ENCODE data around the gene GEMIN4.
"Not testable (repeated sequence)": the region's sequence is repeated elsewhere in the genome, so short reads cannot be mapped to it uniquely, and the experiment has no call there.

GEMIN4 gene

DNA sequence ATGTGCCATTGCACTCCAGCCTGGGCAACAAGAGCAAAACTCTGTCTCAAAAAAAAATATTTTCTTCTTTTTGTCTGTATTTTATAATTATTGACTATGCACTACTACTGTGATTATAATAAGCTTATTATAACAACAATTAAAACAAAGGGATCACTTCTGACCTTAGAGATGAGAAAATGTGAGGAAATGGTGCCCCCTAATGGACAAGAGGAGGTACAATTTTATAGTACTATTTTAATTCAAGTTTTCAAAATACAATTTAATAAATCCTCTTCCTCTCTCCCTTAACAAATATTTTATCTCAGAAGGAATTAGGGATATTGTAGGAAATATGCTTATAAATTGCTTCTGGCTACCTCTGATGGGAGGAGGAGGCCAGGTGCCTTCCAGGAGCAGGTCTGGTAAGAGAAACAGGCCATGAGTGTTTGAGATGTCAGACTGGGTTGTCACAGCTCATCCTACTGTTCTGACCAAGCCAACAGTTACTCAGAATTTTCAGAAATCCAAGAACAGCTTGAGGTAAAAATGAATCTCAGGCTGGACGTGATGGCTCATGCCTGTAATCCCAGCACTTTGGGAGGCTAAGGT, 51.5 kb downstream of the GEMIN4 start:
- Histone ChIP-seq H3K4me1 (ENCODE audit: control insufficient read depth in 2 of 2, insufficient read depth in 1 of 2, low read depth in 1 of 2, low read length in 2 of 2) (no peaks in the 10 kb centered on the region), H3K36me3 (replicated peaks in 1 of 2; ENCODE audit: control insufficient read depth in 2 of 2, insufficient read depth in 2 of 2, low read length in 2 of 2) (peaks cover 10 to 58% of the 10 kb centered on the region in 2 donors), H3K27me3 (ENCODE audit: control insufficient read depth in 3 of 3, insufficient read depth in 3 of 3, low read depth in 1 of 3, low read length in 3 of 3) (no peaks in the 10 kb centered on the region), H3K27ac (replicated peaks; ENCODE audit: low read length) (no peak overlapping the region), H3K9ac (ENCODE audit: low read depth, low read length, poor library complexity) (no peak overlapping the region), H2AK5ac (ENCODE audit: low read depth, low read length) (no peak overlapping the region), H3K18ac (ENCODE audit: low read length) (no peak overlapping the region), H3K9me3 (replicated peaks in 1 of 2; ENCODE audit: control insufficient read depth in 2 of 2, insufficient read depth in 1 of 2, low read depth in 1 of 2, low read length in 2 of 2) (no peaks in the 10 kb centered on the region), H4K8ac (ENCODE audit: low read depth, low read length) (no peak overlapping the region), H3K23ac (ENCODE audit: low read depth, low read length, poor library complexity) (no peak overlapping the region), H3K4me3 (ENCODE audit: low read length in 2 of 2) (no peak overlapping the region), H2BK5ac (ENCODE audit: low read length) (no peak overlapping the region), H2BK15ac (ENCODE audit: low read length) (no peak overlapping the region), H3K4ac (ENCODE audit: low read length) (no peak overlapping the region), H2AFZ (ENCODE audit: low read length) (no peak overlapping the region), H2BK12ac (ENCODE audit: low read length) (no peak overlapping the region), H3K14ac (ENCODE audit: low read length) (no peak overlapping the region), H4K91ac (ENCODE audit: low read depth, low read length, poor library complexity) (no peak overlapping the region), H3K79me1 (ENCODE audit: low read depth, low read length) (no peaks in the 10 kb centered on the region), H2BK120ac (ENCODE audit: low read depth, low read length) (no peak overlapping the region), H3K4me2 (ENCODE audit: insufficient read depth, low read length, poor library complexity, severe bottlenecking) (no peak overlapping the region)
- no peak for DNase-seq (ENCODE audit: low spot score)
- no CpG with 5 or more reads among the region's 1 CpG for WGBS, 2 donors (ENCODE audit: extremely low coverage in 2 of 2, insufficient read length in 2 of 2, insufficient replicate concordance in 1 of 2)

DNA sequence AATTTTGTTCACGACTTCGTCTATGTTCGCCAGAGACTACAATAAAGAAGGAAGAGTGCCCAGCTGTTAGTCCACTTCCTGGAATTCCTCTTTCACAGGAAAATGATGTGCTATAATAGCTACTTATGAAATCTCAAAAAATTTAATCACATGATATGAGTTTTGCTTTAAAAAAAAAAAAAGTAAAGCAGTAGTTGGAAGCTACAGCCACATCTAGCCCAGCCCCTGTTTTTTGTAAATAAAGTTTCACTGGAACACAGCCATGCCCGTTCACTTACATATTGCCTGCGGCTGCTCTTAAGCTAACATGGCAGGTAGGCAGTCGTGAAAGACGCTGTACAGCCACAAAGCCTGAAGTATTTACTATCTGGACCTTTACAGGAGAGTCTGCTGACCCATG, 52.7 kb downstream of the GEMIN4 start:
- H3K4me1 ChIP-seq (ENCODE audit: control insufficient read depth in 2 of 2, insufficient read depth in 1 of 2, low read depth in 1 of 2, low read length in 2 of 2): no peaks in the 10 kb centered on the region
- no peaks in the 10 kb centered on the region for H3K79me1 ChIP-seq (ENCODE audit: low read depth, low read length)
- no peak overlapping the region for H3K18ac ChIP-seq (ENCODE audit: low read length)
- H2BK5ac ChIP-seq (ENCODE audit: low read length): no peak overlapping the region
- H3K23ac ChIP-seq (ENCODE audit: low read depth, low read length, poor library complexity): no peak overlapping the region
- no peak overlapping the region for H3K27ac ChIP-seq (replicated peaks; ENCODE audit: low read length)
- H4K91ac ChIP-seq (ENCODE audit: low read depth, low read length, poor library complexity): no peak overlapping the region
- H3K4me2 ChIP-seq (ENCODE audit: insufficient read depth, low read length, poor library complexity, severe bottlenecking): no peak overlapping the region
- H3K27me3 ChIP-seq (ENCODE audit: control insufficient read depth in 3 of 3, insufficient read depth in 3 of 3, low read depth in 1 of 3, low read length in 3 of 3): no peaks in the 10 kb centered on the region
- no CpG with 5 or more reads among the region's 7 CpGs for WGBS, 2 donors (ENCODE audit: extremely low coverage in 2 of 2, insufficient read length in 2 of 2, insufficient replicate concordance in 1 of 2)
- no peak overlapping the region for H3K14ac ChIP-seq (ENCODE audit: low read length)
- no peak overlapping the region for H3K9ac ChIP-seq (ENCODE audit: low read depth, low read length, poor library complexity)
- peaks cover 15 to 66% of the 10 kb centered on the region in 2 donors for H3K36me3 ChIP-seq (replicated peaks in 1 of 2; ENCODE audit: control insufficient read depth in 2 of 2, insufficient read depth in 2 of 2, low read length in 2 of 2)
- H3K4ac ChIP-seq (ENCODE audit: low read length): no peak overlapping the region
- no peak overlapping the region for H2AFZ ChIP-seq (ENCODE audit: low read length)
- no peak overlapping the region for H2BK120ac ChIP-seq (ENCODE audit: low read depth, low read length)
- H2BK15ac ChIP-seq (ENCODE audit: low read length): no peak overlapping the region
- H2BK12ac ChIP-seq (ENCODE audit: low read length): no peak overlapping the region
- no peaks in the 10 kb centered on the region for H3K9me3 ChIP-seq (replicated peaks in 1 of 2; ENCODE audit: control insufficient read depth in 2 of 2, insufficient read depth in 1 of 2, low read depth in 1 of 2, low read length in 2 of 2)
- no peak overlapping the region for H3K4me3 ChIP-seq (ENCODE audit: low read length in 2 of 2)
- H2AK5ac ChIP-seq (ENCODE audit: low read depth, low read length): no peak overlapping the region
- no peak for DNase-seq (ENCODE audit: low spot score)
- no peak overlapping the region for H4K8ac ChIP-seq (ENCODE audit: low read depth, low read length)

DNA sequence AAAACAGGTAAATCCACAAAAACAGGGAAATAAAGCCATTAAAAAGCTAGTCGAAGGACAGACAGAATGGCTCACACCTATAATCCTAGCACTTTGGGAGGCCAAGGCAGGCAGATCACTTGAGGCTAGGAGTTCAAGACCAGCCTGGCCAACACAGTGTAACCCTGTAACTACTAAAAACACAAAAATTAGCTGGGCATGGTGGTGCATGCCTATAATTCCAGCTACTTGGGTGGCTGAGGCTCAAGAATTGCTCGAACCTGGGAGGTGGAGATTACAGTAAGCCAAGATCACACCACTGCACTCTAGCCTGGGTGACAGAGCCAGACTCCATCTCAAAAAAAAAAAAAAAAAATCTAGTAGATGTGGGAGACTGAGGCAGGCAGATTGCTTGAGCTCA, 54.0 kb downstream of the GEMIN4 start:
- not testable (repeated sequence) for H2AFZ ChIP-seq (ENCODE audit: low read length); H3K4ac ChIP-seq (ENCODE audit: low read length); H3K4me3 ChIP-seq (ENCODE audit: low read length in 2 of 2); H3K4me2 ChIP-seq (ENCODE audit: insufficient read depth, low read length, poor library complexity, severe bottlenecking); DNase-seq (ENCODE audit: low spot score); H2BK15ac ChIP-seq (ENCODE audit: low read length); H3K14ac ChIP-seq (ENCODE audit: low read length); H2AK5ac ChIP-seq (ENCODE audit: low read depth, low read length); H2BK120ac ChIP-seq (ENCODE audit: low read depth, low read length); H3K4me1 ChIP-seq (ENCODE audit: control insufficient read depth in 2 of 2, insufficient read depth in 1 of 2, low read depth in 1 of 2, low read length in 2 of 2); H3K9me3 ChIP-seq (replicated peaks in 1 of 2; ENCODE audit: control insufficient read depth in 2 of 2, insufficient read depth in 1 of 2, low read depth in 1 of 2, low read length in 2 of 2); H3K18ac ChIP-seq (ENCODE audit: low read length); H3K79me1 ChIP-seq (ENCODE audit: low read depth, low read length); H3K27ac ChIP-seq (replicated peaks; ENCODE audit: low read length); H3K27me3 ChIP-seq (ENCODE audit: control insufficient read depth in 3 of 3, insufficient read depth in 3 of 3, low read depth in 1 of 3, low read length in 3 of 3); H3K9ac ChIP-seq (ENCODE audit: low read depth, low read length, poor library complexity); H4K91ac ChIP-seq (ENCODE audit: low read depth, low read length, poor library complexity); H4K8ac ChIP-seq (ENCODE audit: low read depth, low read length); H2BK12ac ChIP-seq (ENCODE audit: low read length); H3K23ac ChIP-seq (ENCODE audit: low read depth, low read length, poor library complexity); H2BK5ac ChIP-seq (ENCODE audit: low read length)
- no CpG with 5 or more reads among the region's 2 CpGs for WGBS, 2 donors (ENCODE audit: extremely low coverage in 2 of 2, insufficient read length in 2 of 2, insufficient replicate concordance in 1 of 2)
- peaks cover 13 to 76% of the 10 kb centered on the region in 2 donors for H3K36me3 ChIP-seq (replicated peaks in 1 of 2; ENCODE audit: control insufficient read depth in 2 of 2, insufficient read depth in 2 of 2, low read length in 2 of 2)

DNA sequence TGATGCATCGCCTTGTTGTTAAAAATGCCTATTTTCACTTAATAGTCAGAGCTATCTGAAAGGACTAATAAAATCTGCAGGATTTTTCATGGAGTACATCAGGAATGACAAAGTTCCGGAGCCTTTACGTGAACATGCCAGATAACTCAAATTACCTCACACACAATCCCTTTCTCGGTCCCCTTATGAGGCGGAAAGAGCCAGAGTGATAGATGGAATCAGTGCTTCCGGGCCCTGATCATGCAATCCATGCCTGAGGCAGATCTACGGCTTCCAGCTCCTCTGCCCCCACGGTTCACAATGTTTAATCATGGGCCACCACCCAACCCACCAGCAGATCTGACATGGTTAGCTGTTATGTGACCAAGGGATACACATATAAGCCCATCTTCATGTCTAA, 54.4 kb downstream of the GEMIN4 start:
- Histone ChIP-seq H3K4ac (ENCODE audit: low read length) (no peak overlapping the region), H3K4me1 (ENCODE audit: control insufficient read depth in 2 of 2, insufficient read depth in 1 of 2, low read depth in 1 of 2, low read length in 2 of 2) (no peaks in the 10 kb centered on the region), H2BK120ac (ENCODE audit: low read depth, low read length) (no peak overlapping the region), H3K27ac (replicated peaks; ENCODE audit: low read length) (no peak overlapping the region), H3K9me3 (replicated peaks in 1 of 2; ENCODE audit: control insufficient read depth in 2 of 2, insufficient read depth in 1 of 2, low read depth in 1 of 2, low read length in 2 of 2) (no peaks in the 10 kb centered on the region), H2BK5ac (ENCODE audit: low read length) (no peak overlapping the region), H3K9ac (ENCODE audit: low read depth, low read length, poor library complexity) (no peak overlapping the region), H3K36me3 (replicated peaks in 1 of 2; ENCODE audit: control insufficient read depth in 2 of 2, insufficient read depth in 2 of 2, low read length in 2 of 2) (peaks cover 13 to 76% of the 10 kb centered on the region in 2 donors), H3K23ac (ENCODE audit: low read depth, low read length, poor library complexity) (no peak overlapping the region), H3K18ac (ENCODE audit: low read length) (no peak overlapping the region), H3K4me3 (ENCODE audit: low read length in 2 of 2) (no peak overlapping the region), H4K91ac (ENCODE audit: low read depth, low read length, poor library complexity) (no peak overlapping the region), H2BK15ac (ENCODE audit: low read length) (no peak overlapping the region), H3K4me2 (ENCODE audit: insufficient read depth, low read length, poor library complexity, severe bottlenecking) (no peak overlapping the region), H4K8ac (ENCODE audit: low read depth, low read length) (no peak overlapping the region), H3K27me3 (ENCODE audit: control insufficient read depth in 3 of 3, insufficient read depth in 3 of 3, low read depth in 1 of 3, low read length in 3 of 3) (no peaks in the 10 kb centered on the region), H2AK5ac (ENCODE audit: low read depth, low read length) (no peak overlapping the region), H3K14ac (ENCODE audit: low read length) (no peak overlapping the region), H2AFZ (ENCODE audit: low read length) (no peak overlapping the region), H3K79me1 (ENCODE audit: low read depth, low read length) (no peaks in the 10 kb centered on the region), H2BK12ac (ENCODE audit: low read length) (no peak overlapping the region)
- no CpG with 5 or more reads among the region's 8 CpGs for WGBS, 2 donors (ENCODE audit: extremely low coverage in 2 of 2, insufficient read length in 2 of 2, insufficient replicate concordance in 1 of 2)
- DNase-seq (ENCODE audit: low spot score): no peak

Data from neuronal stem cell (in vitro differentiated cells).